Stimulated activated naive CD8-positive, alpha-beta T cell treated with anti-CD3 and anti-CD28 coated beads, Interleukin-15, Interleukin-2, amounts not matched to agents 100 U/mL and 50 U/mL, for 24 hours (primary cell): Measurements from ENCODE around the gene DDA1.

ENCODE experiments used
- ATAC-seq: fragments of 150-1000 bp; cut with Tn5 transposase; one replicate; pipeline ENCODE4 v1.10.0; 2021
- DNase-seq: peaks from one replicate; pipeline ENCODE4 v3.0.0; 2021

DDA1 gene

DNA sequence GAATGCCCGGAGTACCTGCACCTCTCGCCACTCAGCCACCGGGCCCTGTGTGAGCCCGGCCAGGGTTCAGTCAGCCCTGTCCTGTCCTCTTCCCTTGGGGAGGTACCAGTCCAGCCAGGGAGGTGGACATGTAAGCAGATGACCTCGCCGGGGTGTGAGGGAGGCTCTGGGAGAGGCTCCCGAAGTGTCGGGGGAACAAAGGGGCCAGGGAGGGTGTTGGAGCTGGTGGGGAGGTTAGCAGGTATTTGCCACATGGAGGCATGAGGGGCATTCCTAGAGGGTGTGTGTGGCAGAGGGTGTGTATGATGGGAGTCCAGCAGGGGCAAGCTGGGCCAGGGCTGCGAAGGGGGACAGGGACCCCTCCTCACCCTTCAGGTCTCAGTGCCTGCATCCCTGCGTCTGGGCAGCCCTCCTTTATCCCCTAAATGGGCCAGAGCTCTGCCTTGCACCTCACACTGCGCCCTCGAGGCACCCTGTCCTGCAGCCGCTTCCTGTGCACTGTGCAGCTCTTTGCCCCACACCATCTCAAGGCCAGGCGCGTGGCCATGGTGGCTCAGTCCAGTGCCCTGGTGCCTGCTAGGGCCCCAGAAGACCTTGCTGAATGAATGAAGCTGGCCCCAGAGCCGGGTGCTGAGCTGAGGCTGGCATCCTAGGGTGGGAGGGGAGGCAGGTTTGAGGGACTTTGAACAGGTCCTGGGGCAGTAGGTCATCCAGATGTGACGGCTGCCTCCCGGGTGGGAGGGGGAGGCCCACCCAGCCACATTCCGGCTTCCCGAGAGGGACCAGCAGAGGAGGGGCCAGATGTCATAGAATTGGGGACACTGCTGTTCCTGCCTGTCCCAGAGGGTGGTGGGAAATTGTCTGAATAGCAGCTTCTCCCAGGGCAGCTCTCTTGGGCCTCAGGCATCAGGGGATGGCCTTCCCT lies 3.1 kb downstream of the DDA1 start:
- DNase-seq (no peak), ATAC-seq (no peak)

DNA sequence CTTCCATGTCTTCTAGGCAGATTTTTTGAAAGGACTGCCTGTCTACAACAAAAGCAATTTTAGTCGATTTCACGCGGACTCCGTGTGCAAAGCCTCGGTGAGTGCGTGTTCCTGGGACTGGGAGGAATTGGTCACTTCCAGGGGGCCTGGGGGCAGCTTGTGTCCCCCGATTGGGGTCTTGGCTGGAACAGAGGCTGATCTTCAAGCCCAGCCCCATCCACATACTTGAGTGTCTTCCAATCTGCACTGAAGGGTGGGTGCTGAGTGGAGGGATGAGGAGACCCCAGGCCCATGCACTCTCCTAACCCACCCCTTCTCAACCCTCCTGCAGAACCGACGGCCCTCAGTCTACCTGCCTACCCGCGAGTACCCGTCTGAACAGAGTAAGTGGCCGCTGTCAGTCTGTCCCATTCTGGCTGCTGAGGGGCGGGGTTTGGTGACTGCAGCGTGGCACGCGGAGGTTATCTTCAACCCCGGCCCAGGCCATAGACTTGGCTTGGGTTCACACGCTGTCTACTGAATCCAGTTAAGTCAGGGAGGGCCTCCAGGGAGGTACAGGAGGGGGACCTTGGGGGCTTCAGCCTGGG lies 4.7 kb downstream of the DDA1 start:
- DNase-seq = no peak
- no peak for ATAC-seq

DNA sequence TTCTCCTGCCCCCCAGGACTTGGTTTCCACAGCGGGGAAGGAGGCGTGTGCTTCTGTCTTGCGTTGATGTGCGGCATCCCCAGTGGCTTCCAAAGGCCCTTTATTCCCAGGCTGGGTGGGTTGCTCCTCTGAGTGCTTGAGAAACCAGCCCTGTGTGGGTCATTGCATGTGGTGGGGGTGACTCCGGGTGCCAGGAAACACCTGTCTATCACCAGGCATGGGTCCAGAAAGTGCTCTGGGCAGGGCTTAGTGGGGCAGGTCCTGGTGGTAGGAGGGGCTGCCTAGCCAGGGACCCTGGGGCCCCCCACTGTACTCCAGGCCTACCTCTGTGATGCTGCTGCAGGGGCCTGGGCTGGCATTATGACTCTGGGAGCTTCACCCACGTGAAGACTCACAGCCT lies 9.6 kb downstream of the DDA1 start:
- no peak for DNase-seq
- ATAC-seq = no peak

DNA sequence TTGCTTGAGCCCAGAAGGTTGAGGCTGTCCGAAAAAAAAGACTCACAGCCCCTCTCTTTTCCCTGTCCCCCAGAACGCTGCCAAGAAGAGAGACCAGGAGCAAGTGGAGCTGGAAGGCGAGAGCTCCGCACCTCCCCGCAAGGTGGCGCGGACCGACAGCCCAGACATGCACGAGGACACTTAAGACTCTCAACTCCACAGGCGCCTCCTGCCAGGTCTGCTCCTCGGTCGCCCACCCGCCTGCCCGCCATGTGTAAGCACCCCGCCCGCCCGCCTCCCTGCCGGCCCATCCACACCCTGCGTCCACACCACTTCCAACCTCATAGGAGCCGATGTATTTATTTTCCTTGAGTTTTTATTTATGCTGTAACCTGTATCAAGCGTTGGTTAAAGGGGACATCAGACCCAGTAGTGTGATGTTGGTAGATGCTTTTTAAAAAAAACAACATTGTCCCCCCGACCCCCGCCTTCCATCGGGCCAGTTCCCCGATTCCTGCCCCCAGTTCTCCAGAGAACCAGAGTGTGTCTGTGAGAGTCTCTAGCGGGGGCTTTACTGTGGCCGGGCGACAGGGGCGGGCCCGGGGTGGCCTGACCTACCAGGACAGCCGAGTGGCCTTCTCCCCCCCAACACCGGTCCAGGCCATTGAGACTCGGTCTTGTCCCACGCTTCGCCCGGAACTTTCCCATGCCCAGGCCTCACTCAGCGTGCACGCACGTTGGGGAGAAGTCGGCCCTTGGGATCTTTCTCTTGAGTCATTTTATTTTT lies 10.3 kb downstream of the DDA1 start:
- DNase-seq (no peak), ATAC-seq (no peak)

DNA sequence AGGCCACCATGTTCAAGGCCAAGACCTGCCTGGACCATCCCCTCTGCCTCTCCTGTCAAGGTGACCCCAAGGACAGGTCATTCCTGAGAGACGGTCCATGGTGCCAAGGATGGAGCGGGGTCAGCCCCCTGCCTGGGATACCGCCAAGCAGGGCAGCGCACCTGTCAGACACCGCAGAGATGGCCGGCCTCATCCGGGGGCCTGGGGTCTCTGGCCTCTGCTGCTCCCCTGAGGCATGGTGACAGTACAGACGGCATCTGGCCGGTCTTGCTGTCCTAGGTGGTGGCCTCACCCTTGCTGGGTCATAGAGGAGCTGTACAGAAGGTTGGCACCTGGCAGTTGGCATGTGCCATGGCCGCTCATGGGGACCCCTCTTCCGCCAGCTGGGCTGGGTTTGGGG lies 11.1 kb downstream of the DDA1 start:
- no peak for ATAC-seq
- no peak for DNase-seq

DNA sequence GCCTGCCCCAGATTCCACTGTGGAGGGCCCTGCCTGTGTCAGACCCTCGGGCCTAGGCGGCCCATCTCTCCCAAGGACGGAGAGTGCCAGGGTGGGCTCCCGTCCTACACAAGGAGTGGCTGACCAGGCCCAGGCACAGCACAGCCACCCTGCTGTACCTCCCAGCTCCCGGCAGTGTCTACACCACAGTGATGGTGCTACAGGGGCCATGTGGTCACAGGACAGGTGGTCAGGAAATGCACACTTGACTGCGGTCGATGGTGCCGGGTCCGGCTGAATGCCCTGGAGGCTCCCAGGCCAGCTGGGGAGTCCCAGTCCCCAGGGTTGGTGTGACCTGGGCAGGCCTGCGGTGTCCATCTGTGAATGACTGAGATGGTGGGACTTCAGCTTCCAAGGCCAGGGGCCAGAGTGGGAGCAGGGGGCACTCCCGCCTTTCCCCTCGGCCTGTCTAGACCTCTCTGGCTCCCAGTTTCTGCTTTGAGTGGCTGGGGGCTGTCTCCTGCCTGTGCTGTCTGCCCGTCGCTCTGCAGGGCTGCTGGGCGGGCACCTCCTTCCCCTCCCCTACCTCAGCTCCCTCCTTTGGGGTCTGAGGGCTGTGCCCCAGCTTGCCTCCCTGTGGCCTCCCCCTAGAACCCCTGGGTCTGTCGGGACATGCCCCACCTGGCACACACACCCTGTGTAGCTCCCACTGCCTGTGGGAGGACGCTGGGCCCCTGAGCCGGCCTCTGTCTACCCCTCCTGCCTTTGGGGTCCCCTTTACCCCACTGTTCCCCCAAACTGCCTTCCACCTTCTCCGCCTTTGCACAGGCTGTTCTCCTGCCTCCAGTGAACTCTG lies 12.5 kb downstream of the DDA1 start:
- ATAC-seq = no peak
- DNase-seq = no peak

DNA sequence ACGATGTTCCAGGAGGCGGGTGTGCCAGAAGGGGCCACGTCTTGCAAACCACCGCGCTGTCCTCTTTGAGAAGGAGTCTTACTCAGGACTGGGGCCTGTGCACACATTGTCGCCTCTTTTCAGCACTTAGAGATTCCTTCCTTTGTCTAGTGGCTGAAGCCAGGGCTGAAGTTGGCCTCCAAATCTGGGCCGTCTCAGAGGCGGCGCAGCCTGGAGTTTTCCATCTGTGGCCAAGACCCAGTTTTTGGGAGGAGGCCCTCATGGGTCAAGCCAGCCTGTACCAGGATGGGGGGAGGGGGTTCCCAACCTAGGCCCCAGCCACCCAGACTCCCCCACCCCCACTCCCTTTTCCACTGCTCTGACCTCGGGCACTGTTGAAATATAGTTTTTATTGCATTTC lies 13.5 kb downstream of the DDA1 start:
- DNase-seq (no peak), ATAC-seq (no peak)

DNA sequence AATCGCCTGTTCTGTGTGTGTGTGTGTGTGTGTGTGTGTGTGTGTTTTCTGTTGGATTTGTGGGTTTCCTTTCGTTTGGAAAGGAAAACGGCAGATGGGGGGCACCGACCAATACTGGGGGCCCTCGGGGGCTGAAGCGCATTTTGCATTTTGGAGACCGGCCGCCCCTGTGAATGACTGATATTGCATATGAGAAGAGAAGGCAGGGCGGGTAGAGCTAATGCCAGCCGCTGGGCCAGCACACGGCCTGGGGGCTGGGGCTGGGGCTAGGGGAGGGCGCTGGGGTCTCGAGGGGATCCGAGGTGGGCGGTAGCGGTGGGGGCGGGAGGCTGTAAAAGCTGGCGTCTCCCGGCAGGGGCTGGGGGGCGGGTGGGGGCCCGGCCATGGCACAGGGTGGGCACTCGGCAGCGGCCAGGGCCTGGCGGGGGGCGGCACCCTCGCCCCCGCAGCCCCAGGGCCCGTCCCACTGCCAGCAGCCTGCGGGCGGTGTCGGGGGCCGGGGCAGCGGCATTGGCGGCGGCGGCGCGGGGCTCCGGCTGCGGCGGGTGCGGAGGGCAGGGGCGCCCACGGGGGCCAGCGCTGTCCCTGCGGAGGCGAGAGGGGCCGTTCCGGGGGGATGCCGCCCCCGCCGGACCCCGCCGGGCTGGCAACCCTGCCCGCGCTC lies 14.1 kb downstream of the DDA1 start:
- DNase-seq (no peak), ATAC-seq (no peak)

DNA sequence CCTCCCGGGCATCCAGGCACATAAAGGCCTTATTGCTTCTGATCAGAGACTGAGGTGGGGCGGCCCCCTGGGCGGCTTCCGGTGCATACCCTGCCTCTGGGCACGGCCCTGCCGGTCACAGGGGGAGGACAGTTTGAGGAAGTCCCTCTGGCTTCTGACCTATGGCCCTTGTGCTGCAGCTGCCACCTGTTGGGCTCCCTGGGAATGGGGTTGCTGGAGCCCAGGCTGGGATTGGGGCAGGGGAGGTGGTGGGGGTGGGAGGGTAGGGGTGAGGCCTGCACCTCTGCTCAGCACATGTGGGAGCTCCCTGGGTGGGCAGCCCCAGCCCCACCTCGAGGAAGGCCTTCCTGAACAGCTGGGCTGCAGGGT lies 14.6 kb downstream of the DDA1 start:
- DNase-seq = peak; percentile 40
- no peak for ATAC-seq

DNA sequence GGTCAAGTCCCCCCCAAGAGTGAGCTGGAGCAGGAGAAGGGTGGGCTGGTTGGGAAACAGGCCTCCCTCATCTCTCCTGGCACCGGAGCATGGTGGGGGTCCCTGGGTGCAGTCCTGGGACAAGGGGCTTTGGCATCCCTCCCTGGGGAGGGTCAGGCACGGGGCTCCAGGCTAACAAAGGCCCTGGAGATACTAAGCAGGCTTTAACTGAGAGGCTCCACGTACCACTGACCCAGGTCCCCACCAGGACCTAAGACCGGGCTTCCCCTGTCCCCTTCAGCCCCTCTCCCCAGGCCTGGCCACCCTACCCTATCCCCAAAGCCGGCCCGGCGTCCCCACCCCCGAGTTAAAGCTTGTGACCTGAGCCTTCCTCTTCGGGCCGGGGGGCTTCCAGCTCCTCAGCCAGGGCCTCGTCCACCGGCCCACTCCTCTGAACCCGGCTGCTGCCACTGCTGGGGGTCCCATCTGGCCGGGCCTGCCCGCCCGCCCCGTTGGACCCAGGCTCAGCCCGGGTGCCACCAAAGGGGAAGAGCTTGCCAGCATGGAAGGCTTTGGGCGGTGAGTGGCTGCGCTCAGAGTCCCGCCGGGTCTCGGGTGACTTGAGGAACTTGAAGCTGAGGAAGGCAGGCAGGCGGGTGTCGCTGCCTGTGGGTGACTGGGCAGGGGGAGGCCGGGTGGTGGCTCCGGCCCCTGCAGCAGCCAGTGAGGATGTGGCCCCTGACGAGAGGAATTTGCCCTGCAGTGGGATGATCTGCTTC lies 15.2 kb downstream of the DDA1 start:
- no peak for DNase-seq
- ATAC-seq = no peak

DNA sequence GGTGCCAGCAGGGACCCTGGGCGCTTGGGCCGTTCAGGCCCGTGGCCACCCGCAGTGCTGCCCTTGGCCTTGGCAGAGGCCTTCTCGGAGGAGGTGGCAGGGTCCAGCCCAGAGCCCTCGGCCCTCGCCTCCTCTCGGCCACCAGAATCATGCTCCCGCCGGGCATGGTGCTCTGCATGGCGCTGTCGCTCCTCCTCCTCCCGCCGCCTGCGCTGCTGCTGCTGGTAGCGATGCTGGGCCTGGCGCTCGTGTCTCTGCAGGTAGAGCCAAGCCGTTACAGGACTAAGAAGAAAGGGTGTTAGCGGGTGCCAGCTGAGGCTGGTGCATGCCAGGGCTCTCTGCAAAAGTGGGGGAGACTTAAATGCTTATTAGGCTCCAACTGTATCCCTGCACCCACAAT lies 15.8 kb downstream of the DDA1 start:
- no peak for DNase-seq
- ATAC-seq = no peak

DNA sequence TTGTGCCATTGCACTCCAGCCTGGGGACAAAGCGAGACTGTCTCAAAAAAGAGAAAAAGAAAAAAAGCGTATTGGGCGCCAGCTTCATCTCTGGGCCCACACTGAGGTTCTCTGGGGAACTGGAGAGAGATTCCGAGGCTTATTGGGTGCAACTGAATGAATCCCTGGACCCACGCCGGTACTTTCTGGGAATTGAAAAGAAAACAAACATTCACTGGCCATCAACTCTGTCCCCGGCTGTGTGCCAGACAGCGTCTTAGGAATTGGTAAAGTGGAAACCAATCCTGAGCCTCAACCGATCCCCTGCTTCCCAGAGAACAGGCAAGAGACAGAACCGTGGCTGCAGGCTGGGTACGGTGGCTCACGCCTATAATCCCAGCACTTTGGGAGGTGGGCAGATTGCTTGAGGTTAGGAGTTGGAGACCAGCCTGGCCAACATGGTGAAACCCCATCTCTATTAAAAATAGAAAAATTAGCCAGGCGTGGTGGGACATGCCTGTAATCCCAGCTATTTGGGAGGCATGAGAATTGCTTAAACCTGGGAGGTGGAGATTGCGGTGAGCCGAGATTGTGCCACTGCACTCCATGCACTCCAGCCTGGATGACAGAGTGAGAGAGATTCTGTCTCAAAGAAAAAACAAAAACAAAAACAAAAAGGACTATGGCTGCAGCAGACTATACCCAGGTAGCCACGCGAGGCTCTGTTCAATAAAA lies 16.7 kb downstream of the DDA1 start:
- DNase-seq = no peak
- no peak for ATAC-seq

DNA sequence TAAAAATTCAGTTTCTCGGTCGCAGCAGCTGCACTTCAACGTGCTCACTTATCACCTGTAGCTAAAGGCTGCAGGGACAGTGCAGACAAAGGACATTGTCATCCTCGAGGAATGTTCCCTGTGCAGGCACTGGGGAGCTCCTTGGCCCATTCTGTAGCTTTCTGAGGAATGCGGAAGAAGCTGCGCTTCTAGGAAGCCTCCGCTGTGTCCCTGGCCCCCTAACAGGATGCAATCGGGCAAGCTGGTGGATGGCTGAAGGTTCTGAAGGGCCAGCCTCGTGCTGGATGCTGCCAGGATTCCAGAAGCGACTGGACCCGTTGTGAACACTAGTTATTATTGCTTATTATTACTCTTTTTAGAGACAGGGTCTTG lies 17.2 kb downstream of the DDA1 start:
- ATAC-seq (no peak), DNase-seq (no peak)

DNA sequence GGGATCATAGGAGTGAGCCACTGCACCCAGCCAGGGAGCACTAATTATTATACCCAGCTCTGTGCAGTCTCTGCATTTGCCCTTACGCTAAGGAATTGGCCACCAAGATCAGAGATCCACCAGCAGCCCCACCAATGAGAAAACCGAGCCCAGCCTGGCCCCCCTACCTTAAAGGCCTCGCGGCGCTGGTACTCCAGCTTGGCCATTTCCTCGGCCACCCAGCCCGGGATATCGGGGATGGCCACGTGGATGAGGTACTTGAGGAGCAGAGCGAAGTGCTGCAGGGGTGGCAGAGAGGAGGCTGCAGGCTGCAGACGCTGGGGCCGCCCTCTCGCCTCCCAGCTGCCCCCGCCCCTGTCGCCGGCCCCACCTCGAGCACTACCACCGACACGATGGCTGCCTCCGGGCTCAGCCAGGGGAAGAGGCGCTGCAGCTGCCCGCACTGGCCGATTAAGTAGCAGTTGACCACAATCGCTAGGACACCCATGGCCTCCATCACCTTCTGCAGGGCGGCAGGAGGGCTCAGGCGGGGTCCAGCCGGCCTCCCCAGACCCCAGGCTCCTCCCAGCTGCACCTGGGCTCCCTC lies 17.8 kb downstream of the DDA1 start:
- DNase-seq = no peak
- no peak for ATAC-seq

DNA sequence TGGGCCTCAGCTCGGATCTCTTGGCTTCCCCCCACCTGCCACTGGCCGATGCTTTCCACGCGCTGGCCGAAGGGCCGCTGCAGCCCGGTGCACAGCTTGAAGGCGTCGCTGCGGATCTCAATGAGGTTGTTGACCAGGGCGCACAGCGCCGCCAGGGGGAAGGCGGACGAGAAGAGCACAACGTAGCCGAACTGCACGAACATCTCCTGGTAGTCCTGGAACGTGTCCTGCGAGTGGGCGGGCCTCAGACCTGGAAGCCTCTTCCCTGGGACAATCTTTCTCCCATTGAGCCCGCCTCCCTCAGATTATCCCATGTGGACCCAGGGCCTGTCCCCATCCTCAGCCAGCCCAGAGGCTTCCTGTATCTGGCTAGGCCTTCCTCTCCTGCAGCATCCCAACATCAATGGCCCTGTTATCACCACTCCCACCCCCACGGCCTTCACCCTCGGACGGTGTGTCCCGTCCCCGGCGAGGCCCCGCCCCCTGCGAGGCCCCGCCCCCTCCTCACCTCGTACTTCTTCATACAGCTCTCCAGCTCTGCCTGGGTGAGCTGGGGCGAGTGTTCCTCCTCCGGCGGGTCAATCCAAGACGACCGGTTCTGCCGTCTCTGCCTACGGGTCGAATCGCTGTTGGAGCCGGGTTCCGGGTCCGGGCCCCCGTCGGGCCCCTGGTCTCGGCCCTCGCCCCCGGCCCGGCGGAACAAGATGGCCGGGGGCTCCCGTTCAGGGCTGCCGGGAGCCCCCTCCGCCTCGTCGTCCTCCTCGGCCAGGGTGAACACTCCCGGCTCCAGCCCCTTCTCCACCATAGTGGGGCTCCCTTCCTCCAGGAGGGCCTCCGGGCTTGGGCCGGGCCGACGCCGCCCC lies 18.5 kb downstream of the DDA1 start:
- ATAC-seq = peak; percentile 67
- peak; percentile 61 for DNase-seq

DNA sequence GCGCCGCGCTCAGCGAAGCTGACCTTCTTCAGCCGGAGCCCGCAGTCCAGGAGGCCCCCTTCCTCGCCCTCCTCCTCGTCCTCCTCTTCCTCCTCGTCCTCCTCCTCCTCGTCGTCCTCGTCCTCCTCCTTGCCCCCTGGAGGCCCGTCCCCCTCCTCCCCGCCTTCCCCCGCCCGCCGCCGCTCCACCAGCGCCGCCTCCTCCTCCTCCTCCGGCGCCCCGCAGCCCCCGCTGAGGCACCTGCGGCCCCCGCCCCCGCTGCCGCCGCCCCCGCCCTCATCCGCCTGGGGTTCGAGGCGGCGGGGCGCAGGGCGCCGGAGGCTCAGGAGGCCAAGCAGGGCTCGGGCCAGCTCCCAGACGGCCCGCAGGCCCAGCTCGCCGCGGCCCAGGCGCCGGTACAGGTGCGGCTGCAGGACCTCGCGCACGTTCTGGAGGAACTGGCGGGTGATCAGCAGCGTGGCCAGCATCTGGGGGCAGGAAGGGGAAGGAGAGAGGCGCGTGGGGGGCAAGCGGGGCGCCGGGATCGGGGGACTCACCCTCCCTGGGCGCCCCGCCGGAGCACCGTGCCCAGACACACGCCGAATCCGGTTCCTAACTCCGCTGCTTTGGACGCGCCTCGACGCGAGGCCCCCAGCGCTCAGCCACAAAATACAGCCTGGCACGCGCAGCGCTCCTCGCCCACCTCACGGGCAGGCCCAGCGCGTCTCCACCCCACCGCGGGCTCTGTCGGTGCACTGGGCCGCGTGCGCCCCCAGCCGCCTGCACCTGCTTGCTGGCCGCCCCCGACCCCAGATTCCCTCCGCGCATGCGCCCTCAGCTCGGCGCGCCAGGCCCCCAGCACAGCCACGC lies 19.4 kb downstream of the DDA1 start:
- DNase-seq (peak; percentile 33), ATAC-seq (no peak)

DNA sequence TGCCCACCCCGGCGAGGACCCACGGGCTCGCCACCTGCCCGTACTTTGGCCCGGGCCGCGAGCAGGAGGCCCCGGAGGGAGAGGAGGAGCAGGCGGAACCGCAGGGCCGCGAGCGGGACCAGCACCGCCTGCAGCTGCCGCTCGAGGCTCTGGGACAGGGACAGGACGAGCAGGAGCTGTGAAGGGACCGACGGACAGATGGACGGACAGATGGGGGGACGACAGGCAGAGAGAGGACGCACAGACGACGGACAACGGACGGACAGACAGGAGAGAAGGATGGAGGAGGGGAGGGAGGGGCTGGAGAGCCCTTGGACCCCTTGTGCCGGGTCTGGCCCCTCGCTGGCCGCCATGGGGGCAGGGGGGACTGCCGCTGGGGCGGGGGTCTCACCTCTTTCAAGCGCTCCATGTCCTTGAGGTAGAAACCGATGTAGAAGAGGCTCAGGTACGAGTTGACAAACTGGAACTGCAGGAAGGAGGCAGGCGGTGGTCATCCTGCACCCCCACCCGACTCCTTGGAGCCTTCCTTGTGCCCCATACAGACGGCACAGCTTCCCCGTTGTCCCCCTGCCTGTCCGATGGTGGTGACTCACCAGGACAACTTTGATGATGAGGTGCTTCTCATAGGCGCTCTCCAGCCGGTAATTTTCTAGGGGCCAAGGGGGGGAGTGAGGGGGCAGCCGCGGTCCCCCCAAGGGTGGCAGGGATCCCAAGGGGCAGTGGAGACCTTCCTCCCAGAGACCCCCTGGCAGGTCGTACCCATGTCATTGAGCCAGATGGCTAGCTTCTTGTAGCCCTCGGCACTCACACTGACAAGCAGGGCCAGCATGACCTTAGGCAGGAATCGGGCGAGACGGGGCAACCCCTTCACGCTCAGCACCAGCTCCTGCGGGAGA lies 20.3 kb downstream of the DDA1 start:
- ATAC-seq (no peak), DNase-seq (no peak)
